DMS114 treated with DMSO at 0.1 percent for 48 hours (cell line): ENCODE data around the gene MAP2K3.
"Not testable (repeated sequence)": the region's sequence is repeated elsewhere in the genome, so short reads cannot be mapped to it uniquely, and the experiment has no call there.

Experiments used
- DNase-seq: peaks from one replicate; lab custom pipeline; 2025; ENCODE audit not compliant: unreplicated experiment; lab: John Stamatoyannopoulos, UW

Gene MAP2K3

GRCh38 chr17:21296097-21297025 lies 11.8 kb downstream of the MAP2K3 start:
- DNase-seq = no peak

GRCh38 chr17:21297026-21297520 lies 12.6 kb downstream of the MAP2K3 start:
- DNase-seq = no peak

GRCh38 chr17:21297597-21297996 lies 13.1 kb downstream of the MAP2K3 start:
- no peak for DNase-seq

- no peak for DNase-seq
Measured at GRCh38 chr17:21298056-21298982, 13.8 kb downstream of the MAP2K3 start.

GRCh38 chr17:21298983-21299519 lies 14.5 kb downstream of the MAP2K3 start:
- DNase-seq = no peak

GRCh38 chr17:21299981-21300600 lies 15.6 kb downstream of the MAP2K3 start:
- no peak for DNase-seq

- DNase-seq = no peak
Measured at GRCh38 chr17:21300601-21301571, 16.4 kb downstream of the MAP2K3 start.

GRCh38 chr17:21301593-21302550 lies 17.4 kb downstream of the MAP2K3 start:
- DNase-seq = no peak

- no peak for DNase-seq
Measured at GRCh38 chr17:21302711-21303425, 18.4 kb downstream of the MAP2K3 start.

- DNase-seq = no peak
Measured at GRCh38 chr17:21303441-21304065, 19.0 kb downstream of the MAP2K3 start.

GRCh38 chr17:21304091-21304490 lies 19.6 kb downstream of the MAP2K3 start:
- DNase-seq = no peak

- DNase-seq = not testable (repeated sequence)
Measured at GRCh38 chr17:21304551-21305151, 20.1 kb downstream of the MAP2K3 start.

GRCh38 chr17:21305431-21306180 lies 21.1 kb downstream of the MAP2K3 start:
- DNase-seq = not testable (repeated sequence)

- not testable (repeated sequence) for DNase-seq
Measured at GRCh38 chr17:21306611-21307272, 22.2 kb downstream of the MAP2K3 start.

GRCh38 chr17:21307273-21307625 lies 22.7 kb downstream of the MAP2K3 start:
- DNase-seq = not testable (repeated sequence)

- DNase-seq = not testable (repeated sequence)
Measured at GRCh38 chr17:21308931-21309381, 24.4 kb downstream of the MAP2K3 start.
